SH-SY5Y (cell line): ENCODE measurements around the gene GALNS.

ENCODE experiments used
- GATA2 ChIP-seq: IDR thresholded peaks from 2 replicates; pipeline ENCODE4 v1.6.1; 2011; ENCODE audit warnings: mild to moderate bottlenecking, low read depth, low read length
- GATA3 ChIP-seq: IDR thresholded peaks from 2 replicates; pipeline ENCODE4 v1.6.1; 2011; ENCODE audit warnings: low read depth, mild to moderate bottlenecking, low read length, moderate library complexity

DNA sequence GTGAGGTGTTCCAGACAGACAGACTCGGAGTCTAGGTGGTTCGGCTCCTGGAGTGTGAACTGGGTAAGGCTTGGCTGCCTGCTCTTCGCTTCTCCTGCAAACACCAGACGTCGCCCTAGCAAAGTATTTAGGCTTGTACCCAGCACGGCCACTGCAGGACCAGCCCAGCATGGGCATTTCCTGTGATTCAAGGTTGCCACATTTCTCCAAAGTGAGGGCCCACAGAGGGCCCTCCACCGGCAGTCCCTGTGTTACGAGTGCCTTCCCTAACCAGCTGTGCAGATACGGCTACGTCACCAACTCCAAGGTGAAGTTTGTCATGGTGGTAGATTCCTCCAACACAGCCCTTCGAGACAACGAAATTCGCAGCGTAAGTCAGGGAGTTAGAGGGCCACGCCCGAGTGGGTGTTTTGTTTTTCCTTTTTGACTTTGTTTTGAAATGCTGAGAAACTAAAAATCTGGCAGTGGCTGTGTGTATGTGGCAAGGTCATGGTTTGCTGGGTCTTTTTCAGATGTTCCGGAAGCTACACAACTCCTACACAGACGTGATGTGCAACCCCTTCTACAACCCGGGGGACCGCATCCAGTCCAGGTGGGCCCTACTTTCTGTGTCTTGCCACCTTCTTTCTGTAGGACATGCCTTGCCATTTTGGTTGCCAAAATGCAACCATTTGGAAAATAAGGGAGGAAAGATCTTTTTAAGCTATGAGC is 2.8 kb upstream of the GALNS start:
- no peak for TF ChIP-seq GATA3
- TF ChIP-seq GATA2, result no peak
